SK-N-SH treated with all-trans-retinoic acid at 6 μM for 48 hours (cell line): ENCODE data around the gene TMEM127.

Experiments
- ISL1 ChIP-seq: fragments of 250-450 bp; sonication (Bioruptor Pico); IDR thresholded peaks from 2 replicates; pipeline ENCODE4 v2.1.2; 2022; ENCODE audit warnings: mild to moderate bottlenecking, moderate library complexity
- TCF4 ChIP-seq: fragments of 250-450 bp; sonication (Bioruptor Pico); IDR thresholded peaks from 2 replicates; pipeline ENCODE4 v1.8.0; 2021; ENCODE audit warnings: mild to moderate bottlenecking, moderate library complexity, borderline replicate concordance

DNA sequence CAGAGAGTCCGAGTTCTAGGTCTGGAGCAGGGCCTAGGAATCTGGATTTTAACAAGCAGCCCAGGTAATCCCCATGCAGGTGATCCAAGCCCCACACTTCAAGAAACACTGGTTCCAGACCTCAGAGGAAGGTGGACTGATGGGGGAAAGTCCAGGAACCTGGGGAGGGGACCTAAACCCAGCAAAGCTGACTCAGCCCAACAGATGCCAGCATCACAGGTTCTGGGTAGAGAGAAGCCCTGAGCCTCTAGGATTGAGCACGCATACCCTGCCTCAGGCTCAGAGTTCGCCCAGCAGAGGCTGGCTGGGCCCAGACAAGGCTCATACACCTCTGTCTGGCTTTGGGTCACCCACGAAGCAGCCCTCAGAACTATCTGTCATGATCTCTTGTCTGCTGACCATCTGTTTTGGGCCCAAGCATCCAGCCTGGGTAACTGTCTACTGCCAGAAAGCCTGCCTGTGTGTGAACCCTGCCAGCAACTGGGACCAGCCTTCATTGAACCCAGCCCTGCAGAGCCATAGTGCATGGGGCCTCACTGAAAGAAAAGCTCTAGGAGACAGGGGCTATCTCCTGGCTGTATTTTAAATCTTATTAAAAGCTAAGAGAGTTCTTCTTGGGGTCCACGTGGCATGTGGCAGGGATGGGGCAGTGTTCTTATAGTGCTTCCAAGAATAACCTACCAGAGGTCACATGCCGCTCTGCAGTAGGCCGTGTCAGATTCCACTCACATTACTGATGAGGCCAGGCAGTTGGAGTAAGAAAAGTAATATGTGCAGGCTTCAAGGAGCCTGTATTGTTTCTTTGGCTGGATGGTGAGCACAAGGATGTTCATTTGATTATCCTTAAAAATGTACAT, 7.4 kb downstream of the TMEM127 start:
- no peak for TF ChIP-seq ISL1 (CRISPR knock-in tag)
- TF ChIP-seq TCF4 (CRISPR knock-in tag) = no peak
